ENCODE measurements around the gene UFM1. TPM values are rescaled to one million over a fixed set of nuclear protein-coding genes. Genes with fewer than 3 reads are reported as not detected.

Gene UFM1
- total RNA-seq, 4 donors from 2014 or later: 22.6 to 31.0 (median 24.3) TPM

DNA sequence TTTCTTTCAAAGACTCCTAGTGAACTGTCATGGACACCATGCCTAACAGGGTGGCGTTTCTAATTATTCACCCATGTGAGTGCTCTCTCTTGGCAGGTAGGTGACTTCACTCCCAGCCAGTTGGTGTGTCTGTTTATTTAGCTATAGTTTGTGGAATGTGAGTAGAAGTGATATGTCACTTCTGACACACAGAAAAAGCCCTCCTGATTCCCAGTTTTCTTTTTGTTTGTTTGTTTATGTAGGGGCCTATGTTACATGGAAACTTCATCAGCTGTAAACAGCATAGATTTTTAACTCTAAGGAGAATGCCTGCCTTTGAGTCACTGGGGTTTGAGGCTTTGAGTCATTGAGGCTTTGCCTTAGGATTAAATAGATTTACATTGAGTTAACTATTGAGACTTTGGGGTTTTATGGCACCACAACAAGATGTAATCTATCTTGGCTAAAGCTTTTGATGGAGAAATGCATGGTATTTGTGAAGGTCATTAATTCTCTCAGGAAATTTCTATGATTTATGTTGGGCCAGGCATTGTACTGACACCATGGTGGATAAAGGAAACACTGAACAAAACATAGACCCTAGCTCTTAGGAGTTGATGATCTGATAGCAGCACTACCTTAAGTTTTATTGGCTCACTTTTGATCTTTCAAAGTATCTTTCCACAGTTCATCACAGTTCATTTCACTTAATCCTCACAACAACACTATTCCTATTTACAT is 45.3 kb downstream of the UFM1 start:
- TF ChIP-seq, protein P1, sequence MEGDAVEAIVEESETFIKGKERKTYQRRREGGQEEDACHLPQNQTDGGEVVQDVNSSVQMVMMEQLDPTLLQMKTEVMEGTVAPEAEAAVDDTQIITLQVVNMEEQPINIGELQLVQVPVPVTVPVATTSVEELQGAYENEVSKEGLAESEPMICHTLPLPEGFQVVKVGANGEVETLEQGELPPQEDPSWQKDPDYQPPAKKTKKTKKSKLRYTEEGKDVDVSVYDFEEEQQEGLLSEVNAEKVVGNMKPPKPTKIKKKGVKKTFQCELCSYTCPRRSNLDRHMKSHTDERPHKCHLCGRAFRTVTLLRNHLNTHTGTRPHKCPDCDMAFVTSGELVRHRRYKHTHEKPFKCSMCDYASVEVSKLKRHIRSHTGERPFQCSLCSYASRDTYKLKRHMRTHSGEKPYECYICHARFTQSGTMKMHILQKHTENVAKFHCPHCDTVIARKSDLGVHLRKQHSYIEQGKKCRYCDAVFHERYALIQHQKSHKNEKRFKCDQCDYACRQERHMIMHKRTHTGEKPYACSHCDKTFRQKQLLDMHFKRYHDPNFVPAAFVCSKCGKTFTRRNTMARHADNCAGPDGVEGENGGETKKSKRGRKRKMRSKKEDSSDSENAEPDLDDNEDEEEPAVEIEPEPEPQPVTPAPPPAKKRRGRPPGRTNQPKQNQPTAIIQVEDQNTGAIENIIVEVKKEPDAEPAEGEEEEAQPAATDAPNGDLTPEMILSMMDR (IDR thresholded peaks at IDR 0.05 in 4 of 5, conservative IDR thresholded peaks at IDR 0.05 in 1 of 5): no peak
- no peak for TF ChIP-seq POLR2A (IDR thresholded peaks at IDR 0.05)
- ATAC-seq (no peak), DNase-seq (no peak)
- Histone ChIP-seq H3K36me3 (no peaks in the 10 kb centered on the region), H3K9me3 (no peaks in the 10 kb centered on the region), H3K27ac (no peak overlapping the region), H3K4me3 (no peak overlapping the region), H3K4me1 (no peaks in the 10 kb centered on the region), H3K27me3 (no peaks in the 10 kb centered on the region)
- in situ Hi-C loops (cut with MboI; ENCODE audit: low sequenced_read_pairs in 4 of 4): no loop called here
- intact Hi-C loops (cut with DNase I; ENCODE audit: low total_unique reads): no loop called here

GRCh38 chr13:38395497-38395788 is 45.8 kb downstream of the UFM1 start:
- Histone ChIP-seq H3K27ac (no peak overlapping the region), H3K9me3 (no peaks in the 10 kb centered on the region), H3K36me3 (no peaks in the 10 kb centered on the region), H3K4me1 (no peaks in the 10 kb centered on the region), H3K27me3 (no peaks in the 10 kb centered on the region), H3K4me3 (no peak overlapping the region)
- in situ Hi-C loops (cut with MboI; ENCODE audit: low sequenced_read_pairs in 4 of 4): no loop called here
- ATAC-seq: no peak
- intact Hi-C loops (cut with DNase I; ENCODE audit: low total_unique reads): no loop called here
- TF ChIP-seq POLR2A (IDR thresholded peaks at IDR 0.05): no peak
- no peak for DNase-seq

DNA sequence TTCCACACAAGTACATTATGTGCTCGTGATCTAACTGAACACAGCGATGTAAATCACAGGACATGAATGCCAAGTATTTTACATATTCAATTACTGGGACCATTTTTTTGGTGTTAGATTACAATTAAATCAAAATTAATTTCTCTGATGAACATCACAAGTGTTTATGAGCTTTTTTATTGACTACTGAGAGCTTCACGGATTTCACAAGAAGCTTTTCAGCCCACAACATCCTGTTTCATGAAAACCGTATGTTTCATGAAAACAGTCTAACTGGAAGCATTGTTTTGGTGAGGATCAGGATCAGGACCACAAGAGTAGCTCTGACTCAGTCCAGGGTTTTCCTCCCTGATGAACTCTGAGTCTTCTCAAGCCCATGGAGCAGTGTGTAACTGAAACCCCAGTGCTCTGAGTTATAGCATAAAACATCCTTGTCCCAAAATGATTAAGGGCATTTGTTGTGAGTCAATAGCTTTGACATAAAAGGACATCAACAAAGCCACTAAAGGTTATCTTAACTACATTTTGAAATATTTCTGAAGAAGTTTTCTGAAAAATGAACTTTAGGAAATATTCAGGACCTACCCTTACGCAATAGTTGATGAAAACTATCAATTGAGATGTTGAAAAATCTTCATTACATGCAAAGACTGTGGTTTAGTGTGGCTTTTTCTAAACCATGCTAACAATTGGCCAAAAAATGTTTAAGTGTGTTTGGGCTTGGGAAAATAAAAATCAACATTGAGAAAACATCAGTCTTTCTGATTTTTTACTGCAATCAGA is 49.3 kb downstream of the UFM1 start:
- ATAC-seq (no peak), DNase-seq (no peak)
- Histone ChIP-seq H3K4me1 (no peaks in the 10 kb centered on the region), H3K4me3 (no peak overlapping the region), H3K36me3 (no peaks in the 10 kb centered on the region), H3K9me3 (no peaks in the 10 kb centered on the region), H3K27ac (no peak overlapping the region), H3K27me3 (no peaks in the 10 kb centered on the region)
- in situ Hi-C loops (cut with MboI; ENCODE audit: low sequenced_read_pairs in 4 of 4) (no loop called here), intact Hi-C loops (cut with DNase I; ENCODE audit: low total_unique reads) (no loop called here)
- TF ChIP-seq, protein P1 (IDR thresholded peaks at IDR 0.05 in 4 of 5, conservative IDR thresholded peaks at IDR 0.05 in 1 of 5): no peak
- TF ChIP-seq POLR2A (IDR thresholded peaks at IDR 0.05): no peak

GRCh38 chr13:38399535-38399934 is 49.9 kb downstream of the UFM1 start:
- no peak overlapping the region for H3K27ac ChIP-seq
- in situ Hi-C loops (cut with MboI; ENCODE audit: low sequenced_read_pairs in 4 of 4) (no loop called here), intact Hi-C loops (cut with DNase I; ENCODE audit: low total_unique reads) (no loop called here)
- TF ChIP-seq POLR2A (IDR thresholded peaks at IDR 0.05): no peak
- TF ChIP-seq, protein P1 (IDR thresholded peaks at IDR 0.05 in 4 of 5, conservative IDR thresholded peaks at IDR 0.05 in 1 of 5): no peak
- no peaks in the 10 kb centered on the region for H3K9me3 ChIP-seq
- no peaks in the 10 kb centered on the region for H3K36me3 ChIP-seq
- ATAC-seq: no peak
- no peak overlapping the region for H3K4me3 ChIP-seq
- DNase-seq: no peak
- no peaks in the 10 kb centered on the region for H3K4me1 ChIP-seq
- H3K27me3 ChIP-seq: no peaks in the 10 kb centered on the region

DNA sequence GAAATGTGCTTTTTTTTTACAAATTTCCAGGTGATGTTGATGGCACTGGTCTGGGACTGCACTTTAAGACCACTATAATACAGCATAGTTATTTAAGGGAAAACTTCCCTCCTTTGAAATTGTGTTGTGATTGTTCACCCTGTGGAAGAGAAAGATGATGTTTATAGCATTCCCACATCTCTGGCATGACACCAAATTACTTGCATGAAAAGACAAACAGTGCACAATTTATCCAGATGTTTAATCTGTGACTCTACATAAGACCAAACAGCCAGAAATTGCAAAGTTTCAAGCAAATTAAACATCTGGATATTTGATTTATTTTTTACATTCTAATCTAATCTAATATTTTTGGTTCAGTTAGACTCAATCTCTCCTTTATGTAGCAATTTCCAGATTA is 51.6 kb downstream of the UFM1 start:
- TF ChIP-seq, protein P1 (IDR thresholded peaks at IDR 0.05 in 4 of 5, conservative IDR thresholded peaks at IDR 0.05 in 1 of 5): no peak
- no peak for TF ChIP-seq POLR2A (IDR thresholded peaks at IDR 0.05)
- Histone ChIP-seq H3K9me3 (no peaks in the 10 kb centered on the region), H3K4me3 (no peak overlapping the region), H3K27ac (no peak overlapping the region), H3K36me3 (no peaks in the 10 kb centered on the region), H3K4me1 (no peaks in the 10 kb centered on the region), H3K27me3 (no peaks in the 10 kb centered on the region)
- intact Hi-C loops (cut with DNase I; ENCODE audit: low total_unique reads) (no loop called here), in situ Hi-C loops (cut with MboI; ENCODE audit: low sequenced_read_pairs in 4 of 4) (no loop called here)
- no peak for DNase-seq
- ATAC-seq: no peak

All from gastrocnemius medialis (tissue), 4 donors.